CD4-positive, CD25-positive, alpha-beta regulatory T cell (primary cell): ENCODE results near the gene CYP2S1. TPM values are rescaled to one million over a fixed set of nuclear protein-coding genes. Genes with fewer than 3 reads are reported as not detected.

Experiments
- ATAC-seq, 2 donors: fragments of 150-1000 bp; cut with Tn5 transposase; one replicate each; pipeline ENCODE4 v1.10.0; 2021; ENCODE audit warnings: low read depth in 2 of 2, moderate number of reproducible peaks in 2 of 2, moderate library complexity in 1 of 2
- DNase-seq, 3 donors: peaks; one replicate each; pipeline versions ENCODE4 v3.0.0 to v3.0.0-alpha.2; 2012 to 2022; ENCODE audit warnings: mixed read lengths in 1 of 3
- H3K27ac ChIP-seq: one replicate; pipeline ENCODE4 v1.7.0; 2013; ENCODE audit warnings: mild to moderate bottlenecking, low read length; ENCODE audit not compliant: insufficient read depth, poor library complexity, severe bottlenecking
- H3K27me3 ChIP-seq: one replicate; pipeline ENCODE4 v1.7.0; 2013; ENCODE audit warnings: low read length; ENCODE audit not compliant: control insufficient read depth, insufficient read depth
- H3K36me3 ChIP-seq: one replicate; pipeline ENCODE4 v1.7.0; 2013; ENCODE audit warnings: mild to moderate bottlenecking, low read length, moderate library complexity; ENCODE audit not compliant: control insufficient read depth, insufficient read depth
- H3K4me1 ChIP-seq: 2 replicates; pipeline ENCODE4 v1.7.0; 2013; ENCODE audit warnings: mild to moderate bottlenecking, low read length; ENCODE audit not compliant: insufficient read depth, control insufficient read depth, poor library complexity, severe bottlenecking
- H3K4me3 ChIP-seq: one replicate; pipeline ENCODE4 v1.7.0; 2013; ENCODE audit warnings: low read depth, mild to moderate bottlenecking, low read length, moderate library complexity
- H3K9me3 ChIP-seq, 2 experiments: 1 replicate in 1 of 2; 2 replicates in 1 of 2; pipeline ENCODE4 v1.7.0; 2013; ENCODE audit warnings: low read length in 2 of 2, mild to moderate bottlenecking in 1 of 2, moderate library complexity in 1 of 2; ENCODE audit not compliant: control insufficient read depth in 2 of 2
- H3K27ac Mint-ChIP-seq, 3 donors: one replicate each; pipeline ENCODE4 v1.8.0; 2020 to 2022; ENCODE audit warnings: mild to moderate bottlenecking in 3 of 3, mixed read lengths in 3 of 3, moderate library complexity in 2 of 3
- H3K27me3 Mint-ChIP-seq: one replicate; pipeline ENCODE4 v1.8.0; 2022; ENCODE audit warnings: mild to moderate bottlenecking, mixed read lengths
- H3K36me3 Mint-ChIP-seq: one replicate; pipeline ENCODE4 v1.8.0; 2020; ENCODE audit warnings: mixed read lengths
- H3K4me1 Mint-ChIP-seq, 4 donors: one replicate each; pipeline ENCODE4 v1.8.0; 2020 to 2022; ENCODE audit warnings: mixed read lengths in 4 of 4, mild to moderate bottlenecking in 1 of 4
- H3K4me3 Mint-ChIP-seq, 4 donors: one replicate each; pipeline ENCODE4 v1.8.0; 2020 to 2022; ENCODE audit warnings: mild to moderate bottlenecking in 4 of 4, mixed read lengths in 4 of 4, moderate library complexity in 3 of 4
- H3K9me3 Mint-ChIP-seq, 7 donors: one replicate each; pipeline ENCODE4 v1.8.0; 2020 to 2022; ENCODE audit warnings: mixed read lengths in 7 of 7, mild to moderate bottlenecking in 3 of 7, moderate library complexity in 2 of 7
- polyA plus RNA-seq, 4 donors: library from polyadenylated mRNA; unstranded; fragments of 300-500 nt; fragmentation: Illumina TruSeq; gene quantifications; one replicate each; pipeline ENCODE4 v1.2.3, GENCODE V29; 2021
- total RNA-seq: library from RNA; stranded (reverse); gene quantifications from one replicate; pipeline ENCODE4 v1.2.3, GENCODE V29; 2022

CYP2S1 gene
- total and polyA plus RNA-seq, 5 donors from 2014 or later = 0.28 TPM; not detected in 4

DNA sequence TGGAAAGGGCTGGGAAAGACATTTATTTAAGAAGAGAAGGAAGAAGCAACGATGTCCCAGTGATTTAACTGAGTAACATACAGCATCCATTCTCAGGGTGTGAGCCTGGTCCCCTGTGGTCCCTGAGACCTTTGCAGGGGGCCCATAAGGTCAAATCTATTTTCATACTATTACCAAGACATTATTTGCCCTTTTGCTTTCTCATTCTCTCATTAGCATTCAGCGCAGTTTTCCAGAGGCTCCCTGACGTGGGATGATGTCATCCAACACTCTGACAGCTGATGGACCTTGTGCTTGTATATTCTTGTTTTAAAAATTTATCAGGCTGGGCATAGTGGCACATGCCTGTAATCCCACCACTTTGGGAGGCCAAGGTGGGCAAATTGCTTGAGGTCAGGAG is 52.8 kb downstream of the CYP2S1 start:
- no peaks in the 10 kb centered on the region for H3K4me1 Mint-ChIP-seq
- H3K27ac Mint-ChIP-seq = no peak overlapping the region
- H3K36me3 ChIP-seq = no peaks in the 10 kb centered on the region
- peaks cover 7% of the 10 kb centered on the region for H3K27me3 Mint-ChIP-seq
- H3K4me3 ChIP-seq = no peak overlapping the region
- no peaks in the 10 kb centered on the region for H3K9me3 ChIP-seq
- no peaks in the 10 kb centered on the region for H3K36me3 Mint-ChIP-seq
- ATAC-seq (no peak), DNase-seq (no peak)
- H3K9me3 Mint-ChIP-seq = no peaks in the 10 kb centered on the region
- H3K27ac ChIP-seq = no peak overlapping the region
- no peaks in the 10 kb centered on the region for H3K27me3 ChIP-seq
- no peak overlapping the region for H3K4me3 Mint-ChIP-seq
- no peaks in the 10 kb centered on the region for H3K4me1 ChIP-seq

GRCh38 chr19:41248895-41249294 is 55.9 kb downstream of the CYP2S1 start:
- Histone ChIP-seq H3K9me3 (no peaks in the 10 kb centered on the region), H3K4me1 (no peaks in the 10 kb centered on the region), H3K27me3 (no peaks in the 10 kb centered on the region), H3K27ac (no peak overlapping the region), H3K36me3 (no peaks in the 10 kb centered on the region), H3K4me3 (no peak overlapping the region)
- no peaks in the 10 kb centered on the region for H3K36me3 Mint-ChIP-seq
- peaks cover 7% of the 10 kb centered on the region for H3K27me3 Mint-ChIP-seq
- H3K27ac Mint-ChIP-seq = no peak overlapping the region
- no peaks in the 10 kb centered on the region for H3K9me3 Mint-ChIP-seq
- no peak overlapping the region for H3K4me3 Mint-ChIP-seq
- no peak for DNase-seq
- no peak for ATAC-seq
- H3K4me1 Mint-ChIP-seq = no peaks in the 10 kb centered on the region

DNA sequence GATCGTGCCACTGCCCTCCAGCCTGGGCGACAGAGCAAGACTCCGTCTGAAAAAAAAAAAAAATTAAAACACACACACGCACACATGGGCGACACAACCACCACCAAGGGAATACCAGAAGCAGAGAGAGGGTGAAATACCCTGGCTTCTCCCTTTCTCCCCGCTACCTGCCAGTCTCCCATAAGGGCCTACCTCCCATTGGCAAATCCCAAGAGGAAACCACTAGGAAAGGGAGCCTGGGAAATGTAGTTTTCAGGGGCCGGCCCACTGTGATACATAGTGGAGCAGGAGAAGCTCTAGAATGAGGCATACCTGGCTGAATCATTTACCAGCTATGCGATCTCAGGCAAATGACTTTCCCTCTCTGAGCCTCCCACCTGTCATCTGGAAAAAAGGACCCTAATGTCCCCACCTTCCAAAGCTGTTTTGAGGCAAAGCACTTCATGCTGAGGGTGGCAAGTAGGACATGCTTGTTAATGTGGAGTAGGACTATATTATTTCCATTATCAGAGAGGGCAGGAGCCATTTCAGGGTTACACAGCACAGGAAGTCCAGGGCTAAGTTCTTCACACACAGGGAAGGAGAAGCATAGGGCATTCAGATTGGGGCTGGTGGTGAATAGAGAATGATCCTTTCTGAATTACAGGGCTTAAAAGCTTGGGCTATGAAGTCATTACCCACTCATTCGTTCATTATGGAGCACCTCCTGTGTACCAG is 56.8 kb downstream of the CYP2S1 start:
- Histone ChIP-seq H3K27me3 (no peaks in the 10 kb centered on the region), H3K9me3 (no peaks in the 10 kb centered on the region), H3K36me3 (no peaks in the 10 kb centered on the region), H3K4me3 (no peak overlapping the region), H3K4me1 (no peaks in the 10 kb centered on the region), H3K27ac (no peak overlapping the region)
- DNase-seq (no peak), ATAC-seq (no peak)
- no peaks in the 10 kb centered on the region for H3K4me1 Mint-ChIP-seq
- H3K36me3 Mint-ChIP-seq = no peaks in the 10 kb centered on the region
- H3K27me3 Mint-ChIP-seq = peaks cover 7% of the 10 kb centered on the region
- H3K27ac Mint-ChIP-seq = no peak overlapping the region
- no peak overlapping the region for H3K4me3 Mint-ChIP-seq
- no peaks in the 10 kb centered on the region for H3K9me3 Mint-ChIP-seq

- Mint-ChIP-seq H3K27ac (peak overlapping the region in 1 of 3 donors; percentile 79), H3K4me1 (no peaks in the 10 kb centered on the region), H3K36me3 (no peaks in the 10 kb centered on the region), H3K4me3 (no peak overlapping the region), H3K27me3 (peaks cover 7% of the 10 kb centered on the region), H3K9me3 (no peaks in the 10 kb centered on the region)
- DNase-seq (no peak), ATAC-seq (no peak)
- Histone ChIP-seq H3K27ac (no peak overlapping the region), H3K36me3 (no peaks in the 10 kb centered on the region), H3K4me3 (no peak overlapping the region), H3K9me3 (no peaks in the 10 kb centered on the region), H3K27me3 (no peaks in the 10 kb centered on the region), H3K4me1 (no peaks in the 10 kb centered on the region)
These were observed 60.6 kb downstream of the CYP2S1 start for GRCh38 chr19:41253660-41254059.

DNA sequence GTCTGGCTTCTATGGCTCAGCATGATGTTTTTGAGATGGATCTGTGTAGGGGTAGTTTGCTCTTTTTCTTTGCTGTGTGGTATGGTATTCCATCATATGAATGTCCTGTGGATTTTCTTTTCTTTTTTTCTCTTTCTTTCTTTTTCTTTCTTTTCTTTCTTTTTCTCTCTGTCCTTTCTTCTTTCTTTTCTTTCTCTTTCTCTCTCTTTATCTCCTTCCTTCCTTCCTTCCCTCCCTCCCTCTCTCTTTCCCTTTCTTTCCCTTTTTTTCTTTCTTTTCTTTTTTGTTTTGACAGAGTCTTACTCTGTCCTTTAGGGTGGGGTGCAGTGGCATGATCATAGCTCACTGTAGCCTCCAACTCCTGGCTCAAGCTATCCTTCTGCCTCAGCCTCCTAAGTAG is 62.2 kb downstream of the CYP2S1 start:
- no peak for DNase-seq
- Histone ChIP-seq H3K36me3 (no peaks in the 10 kb centered on the region), H3K9me3 (no peaks in the 10 kb centered on the region), H3K4me3 (no peak overlapping the region), H3K27ac (no peak overlapping the region), H3K4me1 (no peaks in the 10 kb centered on the region), H3K27me3 (no peaks in the 10 kb centered on the region)
- Mint-ChIP-seq H3K27me3 (peaks cover 3% of the 10 kb centered on the region), H3K27ac (peak overlapping the region in 1 of 3 donors; percentile 0), H3K4me3 (no peak overlapping the region), H3K36me3 (no peaks in the 10 kb centered on the region), H3K4me1 (no peaks in the 10 kb centered on the region), H3K9me3 (no peaks in the 10 kb centered on the region)
- ATAC-seq = no peak

Other genes starting within 250 kb of the CYP2S1 start
- gene CYP2B6, start 201.9 kb upstream of the CYP2S1 start, total RNA-seq = not detected
- gene CYP2B6, start 201.9 kb upstream of the CYP2S1 start, polyA plus RNA-seq = under 1 TPM in 1 of 4 donors, not detected in 3; 0.14 TPM
- not detected for gene CYP2A13, start 104.8 kb upstream of the CYP2S1 start, total RNA-seq
- gene CYP2A13, start 104.8 kb upstream of the CYP2S1 start, polyA plus RNA-seq = not detected
- gene CYP2F1, start 78.8 kb upstream of the CYP2S1 start, total RNA-seq = 0.25 TPM
- not detected for gene CYP2F1, start 78.8 kb upstream of the CYP2S1 start, polyA plus RNA-seq
- not detected for gene AXL, start 26.0 kb downstream of the CYP2S1 start, total RNA-seq
- gene AXL, start 26.0 kb downstream of the CYP2S1 start, polyA plus RNA-seq = under 1 TPM; 0.08 to 0.47 (median 0.41) TPM
- 354 TPM for gene HNRNPUL1, start 71.2 kb downstream of the CYP2S1 start, total RNA-seq
- gene HNRNPUL1, start 71.2 kb downstream of the CYP2S1 start, polyA plus RNA-seq = 10 to 100 TPM; 39.3 to 56.8 (median 45.4) TPM
- 43.7 TPM for gene CCDC97, start 117.0 kb downstream of the CYP2S1 start, total RNA-seq
- 10 to 100 TPM; 17.7 to 21.8 (median 19.6) TPM for gene CCDC97, start 117.0 kb downstream of the CYP2S1 start, polyA plus RNA-seq
- 414 TPM for gene TGFB1, start 160.7 kb downstream of the CYP2S1 start, total RNA-seq
- 10 to 100 TPM; 31.6 to 51.8 (median 46.9) TPM for gene TGFB1, start 160.7 kb downstream of the CYP2S1 start, polyA plus RNA-seq
- gene B9D2, start 170.9 kb downstream of the CYP2S1 start, total RNA-seq = 22.3 TPM
- gene B9D2, start 170.9 kb downstream of the CYP2S1 start, polyA plus RNA-seq = 10 to 100 TPM; 23.9 to 28.4 (median 24.3) TPM
- gene TMEM91, start 183.3 kb downstream of the CYP2S1 start, total RNA-seq = 12.4 TPM
- gene TMEM91, start 183.3 kb downstream of the CYP2S1 start, polyA plus RNA-seq = 1 to 10 TPM; 2.0 to 7.5 (median 4.0) TPM
- 13.9 TPM for gene EXOSC5, start 204.1 kb downstream of the CYP2S1 start, total RNA-seq
- 10 to 100 TPM; 46.1 to 65.3 (median 58.6) TPM for gene EXOSC5, start 204.1 kb downstream of the CYP2S1 start, polyA plus RNA-seq
- 14.3 TPM for gene BCKDHA, start 204.6 kb downstream of the CYP2S1 start, total RNA-seq
- 10 to 100 TPM; 55.8 to 66.0 (median 61.9) TPM for gene BCKDHA, start 204.6 kb downstream of the CYP2S1 start, polyA plus RNA-seq
- gene B3GNT8, start 234.2 kb downstream of the CYP2S1 start, total RNA-seq = 0.67 TPM
- 1 to 10 TPM in 1 of 4 donors, under 1 TPM in 3; 0.45 to 1.0 (median 0.59) TPM for gene B3GNT8, start 234.2 kb downstream of the CYP2S1 start, polyA plus RNA-seq
- gene DMAC2, start 246.7 kb downstream of the CYP2S1 start, total RNA-seq = 26.8 TPM
- gene DMAC2, start 246.7 kb downstream of the CYP2S1 start, polyA plus RNA-seq = 10 to 100 TPM; 46.2 to 58.6 (median 48.6) TPM
- gene ERICH4, start 249.9 kb downstream of the CYP2S1 start, total RNA-seq = not detected
- not detected for gene ERICH4, start 249.9 kb downstream of the CYP2S1 start, polyA plus RNA-seq